ENCODE measurements around the gene EFNA5.
A peak's percentile ranks its signal among the peaks of the same experiment; 100 is the strongest.

EFNA5 gene

DNA sequence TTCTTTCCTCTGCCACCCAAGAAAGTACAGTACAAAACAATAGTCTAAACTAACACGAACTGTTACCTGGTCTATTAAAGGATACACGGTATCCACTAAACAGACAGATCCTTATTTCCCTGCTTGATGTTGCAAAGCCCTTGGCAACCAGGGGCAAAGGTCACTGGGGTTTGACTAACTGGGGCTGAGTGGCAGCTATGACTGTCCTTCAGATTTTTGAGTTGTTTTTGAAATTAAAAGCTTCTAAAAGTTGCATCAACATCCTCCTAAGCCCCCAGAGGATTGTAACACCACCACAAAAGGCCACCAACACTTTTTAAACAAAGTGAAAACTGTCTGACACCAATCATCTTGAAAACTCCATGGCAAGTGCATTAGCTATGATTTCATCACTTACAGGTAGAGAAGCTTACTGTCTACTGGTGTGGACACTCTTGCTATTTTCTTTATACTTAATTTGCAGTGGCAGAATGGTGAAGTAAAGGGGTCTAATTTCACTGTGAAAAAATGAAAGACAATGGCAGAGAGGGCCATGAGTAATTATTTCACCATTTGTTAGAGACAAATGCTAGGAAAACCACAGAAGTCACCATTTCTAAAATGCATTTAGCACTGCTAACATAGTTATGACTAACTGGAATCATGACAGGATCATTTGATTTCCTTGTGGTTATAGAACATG, 292.4 kb downstream of the EFNA5 start:
- TF ChIP-seq ZNF112 (tag by site-specific recombination; IDR thresholded peaks at IDR 0.05) (no peak), ZSCAN5A (tag by site-specific recombination; IDR thresholded peaks at IDR 0.05) (no peak), ZNF169 (tag by site-specific recombination; IDR thresholded peaks at IDR 0.05) (no peak), BCL11A (tag by site-specific recombination; IDR thresholded peaks at IDR 0.05; ENCODE audit: low read depth) (no peak), ZNF114 (tag by site-specific recombination; IDR thresholded peaks at IDR 0.05) (no peak), PRDM6 (tag by site-specific recombination; IDR thresholded peaks at IDR 0.05) (no peak), ZNF529 (tag by site-specific recombination; IDR thresholded peaks at IDR 0.05; ENCODE audit: insufficient replicate concordance) (no peak)
- ChIA-PET CTCF (no interaction called here), POLR2A (no interaction called here)
- Histone ChIP-seq H3K27ac (ENCODE audit: extremely low read depth, low read depth, low read length) (no peak overlapping the region), H3K4me1 (ENCODE audit: control insufficient read depth, insufficient read depth, low read length) (no peaks in the 10 kb centered on the region), H3K9me3 (ENCODE audit: control insufficient read depth, insufficient read depth, low read depth, low read length) (no peaks in the 10 kb centered on the region), H3K36me3 (ENCODE audit: control insufficient read depth in 2 of 2, insufficient read depth in 1 of 2, low read length in 2 of 2) (peaks cover 0 to 8% of the 10 kb centered on the region in 2 experiments; a peak in 1 of 3 replicates), H3K4me3 (ENCODE audit: low read depth, low read length) (no peak overlapping the region)

DNA sequence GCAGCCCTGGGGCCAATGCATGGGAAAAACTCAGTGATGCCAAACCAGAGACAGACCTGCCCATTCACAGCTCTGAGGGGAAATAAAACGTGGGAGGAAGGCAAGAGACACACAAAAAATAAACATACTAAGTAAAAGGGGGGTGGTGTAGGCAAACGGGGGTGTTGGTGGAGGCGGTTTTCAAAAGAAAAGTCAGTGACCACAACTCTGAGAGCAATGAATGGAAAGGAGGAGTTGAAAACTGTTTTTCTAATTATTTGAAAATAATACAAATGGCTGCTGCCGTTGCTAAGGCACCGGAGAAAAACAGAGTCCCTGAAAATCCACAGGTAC, 293.5 kb downstream of the EFNA5 start:
- ChIA-PET POLR2A (no interaction called here), CTCF (interaction anchor here (0.7 kb wide), 2 partner anchors 99 to 169 kb away, joined by 3 to 7 read pairs; no protein-coding TSS in a partner anchor)
- Histone ChIP-seq H3K36me3 (ENCODE audit: control insufficient read depth in 2 of 2, insufficient read depth in 1 of 2, low read length in 2 of 2) (peaks cover 0 to 8% of the 10 kb centered on the region in 2 experiments; a peak in 1 of 3 replicates), H3K9me3 (ENCODE audit: control insufficient read depth, insufficient read depth, low read depth, low read length) (no peaks in the 10 kb centered on the region), H3K4me1 (ENCODE audit: control insufficient read depth, insufficient read depth, low read length) (no peaks in the 10 kb centered on the region), H3K4me3 (ENCODE audit: low read depth, low read length) (no peak overlapping the region), H3K27ac (ENCODE audit: extremely low read depth, low read depth, low read length) (no peak overlapping the region)
- TF ChIP-seq OSR2 (tag by site-specific recombination; IDR thresholded peaks at IDR 0.05), result no peak
- TF ChIP-seq ZBTB26 (tag by site-specific recombination; optimal IDR thresholded peaks at IDR 0.05), result no peak
- no peak for TF ChIP-seq ZNF843 (tag by site-specific recombination; IDR thresholded peaks at IDR 0.05)
- no peak for TF ChIP-seq GFI1B (tag by site-specific recombination; IDR thresholded peaks at IDR 0.05)
- no peak for TF ChIP-seq ZNF292 (tag by site-specific recombination; IDR thresholded peaks at IDR 0.05; ENCODE audit: borderline replicate concordance, low read depth)
- TF ChIP-seq, protein P1, sequence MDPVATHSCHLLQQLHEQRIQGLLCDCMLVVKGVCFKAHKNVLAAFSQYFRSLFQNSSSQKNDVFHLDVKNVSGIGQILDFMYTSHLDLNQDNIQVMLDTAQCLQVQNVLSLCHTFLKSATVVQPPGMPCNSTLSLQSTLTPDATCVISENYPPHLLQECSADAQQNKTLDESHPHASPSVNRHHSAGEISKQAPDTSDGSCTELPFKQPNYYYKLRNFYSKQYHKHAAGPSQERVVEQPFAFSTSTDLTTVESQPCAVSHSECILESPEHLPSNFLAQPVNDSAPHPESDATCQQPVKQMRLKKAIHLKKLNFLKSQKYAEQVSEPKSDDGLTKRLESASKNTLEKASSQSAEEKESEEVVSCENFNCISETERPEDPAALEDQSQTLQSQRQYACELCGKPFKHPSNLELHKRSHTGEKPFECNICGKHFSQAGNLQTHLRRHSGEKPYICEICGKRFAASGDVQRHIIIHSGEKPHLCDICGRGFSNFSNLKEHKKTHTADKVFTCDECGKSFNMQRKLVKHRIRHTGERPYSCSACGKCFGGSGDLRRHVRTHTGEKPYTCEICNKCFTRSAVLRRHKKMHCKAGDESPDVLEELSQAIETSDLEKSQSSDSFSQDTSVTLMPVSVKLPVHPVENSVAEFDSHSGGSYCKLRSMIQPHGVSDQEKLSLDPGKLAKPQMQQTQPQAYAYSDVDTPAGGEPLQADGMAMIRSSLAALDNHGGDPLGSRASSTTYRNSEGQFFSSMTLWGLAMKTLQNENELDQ (tag by site-specific recombination; IDR thresholded peaks at IDR 0.05; ENCODE audit: low read depth), result no peak
- no peak for TF ChIP-seq ZNF114 (tag by site-specific recombination; IDR thresholded peaks at IDR 0.05)
- no peak for TF ChIP-seq ZNF184 (tag by site-specific recombination; IDR thresholded peaks at IDR 0.05)
- TF ChIP-seq SCRT2 (tag by site-specific recombination; IDR thresholded peaks at IDR 0.05), result no peak
- no peak for TF ChIP-seq ZFP3 (tag by site-specific recombination; IDR thresholded peaks at IDR 0.05; ENCODE audit: low read depth)
- peak; percentile 93 for TF ChIP-seq ZFHX2 (tag by site-specific recombination; conservative IDR thresholded peaks at IDR 0.05)
- peak; percentile 91 for TF ChIP-seq EGR2 (tag by site-specific recombination; IDR thresholded peaks at IDR 0.05; ENCODE audit: low read depth)
- TF ChIP-seq, protein P2, sequence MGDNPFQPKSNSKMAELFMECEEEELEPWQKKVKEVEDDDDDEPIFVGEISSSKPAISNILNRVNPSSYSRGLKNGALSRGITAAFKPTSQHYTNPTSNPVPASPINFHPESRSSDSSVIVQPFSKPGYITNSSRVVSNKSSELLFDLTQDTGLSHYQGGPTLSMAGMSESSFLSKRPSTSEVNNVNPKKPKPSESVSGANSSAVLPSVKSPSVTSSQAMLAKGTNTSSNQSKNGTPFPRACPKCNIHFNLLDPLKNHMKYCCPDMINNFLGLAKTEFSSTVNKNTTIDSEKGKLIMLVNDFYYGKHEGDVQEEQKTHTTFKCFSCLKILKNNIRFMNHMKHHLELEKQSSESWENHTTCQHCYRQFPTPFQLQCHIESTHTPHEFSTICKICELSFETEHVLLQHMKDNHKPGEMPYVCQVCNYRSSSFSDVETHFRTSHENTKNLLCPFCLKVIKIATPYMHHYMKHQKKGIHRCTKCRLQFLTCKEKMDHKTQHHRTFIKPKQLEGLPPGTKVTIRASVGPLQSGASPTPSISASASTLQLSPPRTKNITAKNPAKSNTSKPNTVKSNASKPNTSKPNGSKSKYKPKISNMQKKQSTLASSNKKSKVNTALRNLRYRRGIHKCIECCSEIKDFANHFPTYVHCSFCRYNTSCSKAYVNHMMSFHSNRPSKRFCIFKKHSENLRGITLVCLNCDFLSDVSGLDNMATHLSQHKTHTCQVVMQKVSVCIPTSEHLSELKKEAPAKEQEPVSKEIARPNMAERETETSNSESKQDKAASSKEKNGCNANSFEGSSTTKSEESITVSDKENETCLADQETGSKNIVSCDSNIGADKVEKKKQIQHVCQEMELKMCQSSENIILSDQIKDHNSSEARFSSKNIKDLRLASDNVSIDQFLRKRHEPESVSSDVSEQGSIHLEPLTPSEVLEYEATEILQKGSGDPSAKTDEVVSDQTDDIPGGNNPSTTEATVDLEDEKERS (tag by site-specific recombination; IDR thresholded peaks at IDR 0.05), result no peak

All from HEK293 (cell line).